DND-41 (cell line): ENCODE data around the gene PALM.

ENCODE experiments used
- ATAC-seq: fragments of 200-7000 bp; cut with Tn5 transposase; 3 replicates; pipeline ENCODE4 v1.9.1; 2021; ENCODE audit warnings: low read depth; ENCODE audit not compliant: insufficient read depth
- DNase-seq: peaks from one replicate; pipeline ENCODE4 v3.0.0-alpha.2; 2020
- H2AFZ ChIP-seq: 2 replicates; pipeline ENCODE4 v1.6.0; 2012; ENCODE audit warnings: low read depth, low read length
- H3K27ac ChIP-seq: 2 replicates; pipeline ENCODE4 v1.5.1; 2012; ENCODE audit warnings: low read length, inconsistent platforms
- H3K27me3 ChIP-seq: fragments of 200-600 bp; sonication (generic); 2 replicates; pipeline ENCODE4 v1.6.0; 2012; ENCODE audit warnings: low read length, mild to moderate bottlenecking, inconsistent platforms; ENCODE audit not compliant: insufficient read depth, poor library complexity
- H3K36me3 ChIP-seq: 2 replicates; pipeline ENCODE4 v1.5.1; 2012; ENCODE audit warnings: low read length, inconsistent platforms; ENCODE audit not compliant: insufficient read depth
- H3K4me1 ChIP-seq: 2 replicates; pipeline ENCODE4 v1.5.1; 2012; ENCODE audit warnings: mild to moderate bottlenecking, low read length; ENCODE audit not compliant: insufficient read depth
- H3K4me2 ChIP-seq: 2 replicates; pipeline ENCODE4 v1.6.0; 2012; ENCODE audit warnings: mild to moderate bottlenecking, moderate library complexity, low read length, inconsistent platforms; ENCODE audit not compliant: insufficient read depth
- H3K4me3 ChIP-seq, 2 experiments: fragments of 200-600 bp in 1 of 2; shearing (Covaris generic) in 1 of 2; 2 replicates each; pipeline ENCODE4 v1.5.1; 2012 to 2016; ENCODE audit warnings: inconsistent platforms in 2 of 2, low read length in 2 of 2, mild to moderate bottlenecking in 2 of 2, low read depth in 1 of 2, moderate library complexity in 1 of 2
- H3K79me2 ChIP-seq: 2 replicates; pipeline ENCODE4 v1.6.0; 2012; ENCODE audit warnings: low read length, inconsistent platforms; ENCODE audit not compliant: insufficient read depth
- H3K9ac ChIP-seq: 2 replicates; pipeline ENCODE4 v1.6.0; 2012; ENCODE audit warnings: low read depth, mild to moderate bottlenecking, inconsistent platforms, low read length, moderate library complexity
- H3K9me3 ChIP-seq: 2 replicates; pipeline ENCODE4 v1.5.1; 2012; ENCODE audit warnings: low read length, moderate library complexity, mild to moderate bottlenecking, inconsistent platforms; ENCODE audit not compliant: insufficient read depth, severe bottlenecking
- H4K20me1 ChIP-seq: 2 replicates; pipeline ENCODE4 v1.6.0; 2012; ENCODE audit warnings: low read length; ENCODE audit not compliant: insufficient read depth
- EZH2 ChIP-seq: IDR thresholded peaks from 3 replicates; pipeline ENCODE4 v1.6.1; 2012; ENCODE audit warnings: borderline replicate concordance, low read depth, mild to moderate bottlenecking, moderate library complexity, low read length, inconsistent platforms; ENCODE audit not compliant: severe bottlenecking
- TF ChIP-seq, protein P1 (sequence below): IDR thresholded peaks from 2 replicates; pipeline ENCODE4 v1.5.1; 2012; ENCODE audit warnings: borderline replicate concordance, low read length, moderate library complexity, mild to moderate bottlenecking; ENCODE audit not compliant: poor library complexity, severe bottlenecking; ENCODE audit errors: extremely low read depth

Gene PALM

DNA sequence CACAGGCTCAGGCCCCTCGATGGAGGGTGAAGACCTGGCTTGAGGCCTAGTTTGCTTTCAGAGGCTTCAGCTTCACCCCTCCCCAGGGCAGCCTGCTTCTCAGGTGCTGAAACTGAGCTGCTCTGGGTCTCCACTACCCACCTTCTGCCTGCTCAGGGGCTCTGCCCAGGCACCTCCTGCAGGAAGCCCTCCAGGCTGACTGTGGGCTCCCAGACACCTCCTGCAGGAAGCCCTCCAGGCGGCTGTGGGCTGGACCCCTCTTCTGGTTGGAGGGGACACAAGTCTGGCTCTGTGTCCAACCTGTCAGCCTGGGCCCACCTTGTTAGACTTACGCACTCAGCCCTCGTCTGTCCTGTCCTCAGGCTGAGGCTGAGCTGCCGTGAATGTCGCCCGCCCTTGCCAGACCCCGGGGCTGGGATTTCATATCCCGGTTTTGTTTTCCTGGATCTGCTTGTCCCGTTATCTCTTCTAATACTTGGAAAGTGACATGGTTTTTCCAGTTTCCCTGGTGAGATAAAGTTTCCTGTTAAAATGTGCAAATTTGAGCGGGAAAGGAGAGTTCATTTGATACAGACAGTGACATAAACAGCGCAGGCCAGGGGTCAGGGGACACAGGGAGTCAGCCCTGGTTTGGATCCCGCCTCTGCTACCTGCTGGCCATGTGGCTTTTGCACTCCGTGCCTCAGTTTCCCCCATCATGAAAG is 21.4 kb downstream of the PALM start:
- Histone ChIP-seq H3K4me2 (no peak overlapping the region), H3K79me2 (no peaks in the 10 kb centered on the region), H4K20me1 (no peaks in the 10 kb centered on the region), H3K27ac (no peak overlapping the region), H3K4me1 (no peaks in the 10 kb centered on the region), H2AFZ (no peak overlapping the region), H3K36me3 (no peaks in the 10 kb centered on the region), H3K4me3 (no peak overlapping the region), H3K27me3 (no peaks in the 10 kb centered on the region), H3K9ac (no peak overlapping the region), H3K9me3 (no peaks in the 10 kb centered on the region)
- ATAC-seq: no peak
- DNase-seq: no peak
- TF ChIP-seq, protein P1, sequence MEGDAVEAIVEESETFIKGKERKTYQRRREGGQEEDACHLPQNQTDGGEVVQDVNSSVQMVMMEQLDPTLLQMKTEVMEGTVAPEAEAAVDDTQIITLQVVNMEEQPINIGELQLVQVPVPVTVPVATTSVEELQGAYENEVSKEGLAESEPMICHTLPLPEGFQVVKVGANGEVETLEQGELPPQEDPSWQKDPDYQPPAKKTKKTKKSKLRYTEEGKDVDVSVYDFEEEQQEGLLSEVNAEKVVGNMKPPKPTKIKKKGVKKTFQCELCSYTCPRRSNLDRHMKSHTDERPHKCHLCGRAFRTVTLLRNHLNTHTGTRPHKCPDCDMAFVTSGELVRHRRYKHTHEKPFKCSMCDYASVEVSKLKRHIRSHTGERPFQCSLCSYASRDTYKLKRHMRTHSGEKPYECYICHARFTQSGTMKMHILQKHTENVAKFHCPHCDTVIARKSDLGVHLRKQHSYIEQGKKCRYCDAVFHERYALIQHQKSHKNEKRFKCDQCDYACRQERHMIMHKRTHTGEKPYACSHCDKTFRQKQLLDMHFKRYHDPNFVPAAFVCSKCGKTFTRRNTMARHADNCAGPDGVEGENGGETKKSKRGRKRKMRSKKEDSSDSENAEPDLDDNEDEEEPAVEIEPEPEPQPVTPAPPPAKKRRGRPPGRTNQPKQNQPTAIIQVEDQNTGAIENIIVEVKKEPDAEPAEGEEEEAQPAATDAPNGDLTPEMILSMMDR: no peak
- TF ChIP-seq EZH2: no peak

DNA sequence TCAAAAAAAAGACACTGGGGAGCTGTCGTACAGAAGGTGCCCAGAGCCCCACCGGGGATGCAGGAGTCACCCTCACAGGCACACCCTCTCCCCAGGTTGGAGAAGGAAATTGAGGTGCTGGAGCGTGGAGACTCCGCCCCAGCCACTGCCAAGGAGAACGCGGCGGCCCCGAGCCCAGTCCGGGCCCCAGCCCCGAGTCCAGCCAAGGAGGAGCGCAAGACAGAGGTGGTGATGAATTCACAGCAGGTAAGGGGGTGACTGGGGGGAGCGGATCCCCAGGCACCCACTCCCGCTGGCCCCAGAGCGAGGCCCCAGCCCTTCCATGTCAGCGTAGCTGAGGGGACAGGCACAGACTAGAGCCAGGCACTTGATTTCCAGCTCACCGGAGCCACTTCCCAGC is 22.3 kb downstream of the PALM start:
- DNase-seq (no peak), ATAC-seq (no peak)
- Histone ChIP-seq H3K79me2 (no peaks in the 10 kb centered on the region), H3K9ac (no peak overlapping the region), H3K27ac (no peak overlapping the region), H3K4me1 (no peaks in the 10 kb centered on the region), H3K36me3 (no peaks in the 10 kb centered on the region), H3K4me2 (no peak overlapping the region), H3K27me3 (no peaks in the 10 kb centered on the region), H3K9me3 (no peaks in the 10 kb centered on the region), H2AFZ (no peak overlapping the region), H4K20me1 (no peaks in the 10 kb centered on the region), H3K4me3 (no peak overlapping the region)
- TF ChIP-seq, protein P1: no peak
- TF ChIP-seq EZH2: no peak

DNA sequence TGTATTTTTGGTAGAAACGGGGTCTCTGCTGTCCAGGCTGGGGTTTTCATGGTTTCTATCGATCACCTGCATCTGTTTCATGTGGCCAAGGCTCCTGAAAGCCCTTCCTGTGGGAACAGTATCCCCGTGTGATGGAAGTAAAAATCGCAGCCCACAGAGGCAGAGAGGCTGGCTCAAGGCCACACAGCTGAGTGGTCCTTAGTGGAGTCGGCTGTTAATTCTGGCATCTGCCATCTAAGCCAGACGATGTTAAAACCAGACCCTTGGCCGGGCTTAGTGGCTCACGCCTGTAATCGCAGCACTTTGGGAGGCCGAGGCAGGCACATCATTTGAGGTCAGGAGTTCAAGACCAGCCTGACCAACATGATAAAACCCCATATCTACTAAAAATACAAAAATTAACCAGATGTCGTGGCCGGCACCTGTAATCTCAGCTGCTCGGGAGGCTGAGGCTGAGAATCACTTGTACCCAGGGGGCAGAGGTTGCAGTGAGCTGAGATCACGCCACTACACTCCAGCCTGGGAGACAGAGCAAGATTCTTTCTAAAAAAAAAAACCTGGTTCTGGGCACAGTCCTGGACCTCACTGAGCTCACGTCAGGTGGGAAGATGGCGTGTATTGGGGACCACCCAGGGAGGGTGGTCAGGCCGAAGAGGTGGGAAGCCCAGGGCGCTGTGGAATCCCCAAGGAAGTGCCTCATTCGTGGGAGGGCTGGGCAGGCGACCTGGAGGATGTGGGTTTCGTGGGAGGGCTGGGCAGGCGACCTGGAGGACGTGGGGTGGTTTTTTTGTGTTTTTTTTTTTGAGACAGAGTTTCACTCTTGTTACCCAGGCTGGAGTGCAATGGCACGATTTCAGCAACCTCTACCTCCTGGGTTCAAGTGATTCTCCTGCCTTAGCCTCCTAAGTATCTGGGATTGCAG is 23.7 kb downstream of the PALM start:
- no peak overlapping the region for H2AFZ ChIP-seq
- H3K27ac ChIP-seq: no peak overlapping the region
- no peak for ATAC-seq
- TF ChIP-seq, protein P1: no peak
- no peak for TF ChIP-seq EZH2
- DNase-seq: no peak
- no peaks in the 10 kb centered on the region for H3K27me3 ChIP-seq
- no peaks in the 10 kb centered on the region for H3K36me3 ChIP-seq
- no peaks in the 10 kb centered on the region for H3K79me2 ChIP-seq
- H3K4me1 ChIP-seq: no peaks in the 10 kb centered on the region
- no peaks in the 10 kb centered on the region for H3K9me3 ChIP-seq
- no peak overlapping the region for H3K9ac ChIP-seq
- H3K4me2 ChIP-seq: no peak overlapping the region
- no peaks in the 10 kb centered on the region for H4K20me1 ChIP-seq
- no peak overlapping the region for H3K4me3 ChIP-seq
